NCI-H2171 treated with DMSO at 0.1 percent for 48 hours (cell line): ENCODE data around the gene ATP1B2.
"Not testable (repeated sequence)": the region's sequence is repeated elsewhere in the genome, so short reads cannot be mapped to it uniquely, and the experiment has no call there.

Experiments used
- DNase-seq: peaks from one replicate; lab custom pipeline; 2025; lab: John Stamatoyannopoulos, UW

Gene ATP1B2

GRCh38 chr17:7634384-7634783 is 16.3 kb upstream of the ATP1B2 start:
- no peak for DNase-seq

DNA sequence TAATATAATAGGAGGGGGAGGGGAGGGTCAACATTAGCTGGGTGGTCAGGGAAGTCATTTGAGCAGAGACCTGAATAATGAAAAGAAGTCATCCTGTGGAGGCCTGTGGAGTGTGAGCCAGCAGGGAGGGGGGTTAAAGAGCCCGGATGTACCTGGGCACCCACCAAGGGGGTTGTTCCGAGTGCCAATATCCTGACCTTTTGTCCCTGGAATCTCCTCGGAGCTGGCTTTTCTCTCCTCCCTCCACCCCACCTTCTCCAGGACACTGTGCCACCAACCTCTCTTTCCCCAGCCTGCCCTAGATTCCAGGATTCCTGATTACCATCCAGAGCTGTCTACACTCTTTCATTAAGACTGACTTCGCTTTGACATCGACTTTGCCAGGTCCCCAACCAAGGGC is 14.6 kb upstream of the ATP1B2 start:
- DNase-seq: no peak

- DNase-seq: no peak
These were observed 9.9 kb upstream of the ATP1B2 start for GRCh38 chr17:7640783-7641182.

GRCh38 chr17:7641635-7642034 is 9.1 kb upstream of the ATP1B2 start:
- DNase-seq: not testable (repeated sequence)

DNA sequence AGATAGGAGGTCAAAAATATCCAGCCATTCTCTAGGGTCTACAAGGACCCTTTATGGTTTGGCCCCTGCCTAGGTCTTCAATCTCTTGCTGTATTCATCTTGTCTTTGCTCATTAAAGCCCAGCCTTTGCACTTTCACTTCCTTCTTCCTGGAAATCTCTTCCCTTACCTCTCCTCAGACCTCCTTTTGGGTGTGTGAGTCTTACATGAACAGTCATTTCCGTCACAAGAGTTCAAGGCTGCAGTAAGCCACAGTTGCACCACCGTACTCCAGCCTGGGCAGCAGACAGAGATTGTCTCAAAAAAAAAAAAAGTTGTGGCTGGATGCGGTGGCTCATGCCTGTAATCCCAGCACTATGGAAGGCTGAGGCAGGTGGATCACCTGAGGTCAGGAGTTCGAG is 6.0 kb upstream of the ATP1B2 start:
- no peak for DNase-seq

GRCh38 chr17:7646457-7646856 is 4.3 kb upstream of the ATP1B2 start:
- no peak for DNase-seq

DNA sequence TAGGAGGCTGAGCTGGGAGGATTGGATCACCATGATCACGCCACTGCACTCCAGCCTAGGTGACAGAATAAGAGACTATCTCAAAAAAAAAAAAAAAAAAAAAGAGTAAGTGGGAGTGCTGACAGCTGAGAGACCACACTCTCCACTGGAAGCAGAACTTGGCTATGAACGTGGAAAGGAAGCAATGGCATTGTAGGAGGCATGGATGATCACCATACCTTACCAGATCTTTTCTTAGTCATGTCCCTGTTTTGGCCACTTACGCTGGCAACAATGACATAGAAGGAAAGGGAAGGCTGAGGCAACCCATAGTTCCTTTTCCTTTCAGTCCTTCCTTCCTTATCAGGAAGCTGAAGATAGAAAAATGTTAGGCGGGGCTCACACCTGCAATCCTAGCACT is 3.7 kb upstream of the ATP1B2 start:
- DNase-seq: no peak

- DNase-seq: no peak
These were observed 455 bp downstream of the ATP1B2 start for GRCh38 chr17:7651097-7651664.

- DNase-seq: no peak
These were observed 1.1 kb downstream of the ATP1B2 start for GRCh38 chr17:7651665-7652387.

- no peak for DNase-seq
These were observed 1.9 kb downstream of the ATP1B2 start for GRCh38 chr17:7652388-7653356.

- DNase-seq: peak; percentile 16
These were observed 4.3 kb downstream of the ATP1B2 start for GRCh38 chr17:7654832-7655540.

DNA sequence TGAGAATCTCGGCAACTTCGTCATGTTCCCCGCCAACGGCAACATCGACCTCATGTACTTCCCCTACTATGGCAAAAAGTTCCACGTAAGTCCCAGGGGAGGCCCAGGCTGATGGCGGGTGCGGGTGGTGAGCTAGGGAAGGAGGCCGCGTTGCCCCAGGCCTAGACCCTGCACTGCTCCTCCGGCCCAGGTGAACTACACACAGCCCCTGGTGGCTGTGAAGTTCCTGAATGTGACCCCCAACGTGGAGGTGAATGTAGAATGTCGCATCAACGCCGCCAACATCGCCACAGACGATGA is 4.8 kb downstream of the ATP1B2 start:
- DNase-seq: no peak

GRCh38 chr17:7656958-7657609 is 6.4 kb downstream of the ATP1B2 start:
- no peak for DNase-seq

- DNase-seq: peak; percentile 22
These were observed 17.1 kb downstream of the ATP1B2 start for GRCh38 chr17:7667656-7668406.

DNA sequence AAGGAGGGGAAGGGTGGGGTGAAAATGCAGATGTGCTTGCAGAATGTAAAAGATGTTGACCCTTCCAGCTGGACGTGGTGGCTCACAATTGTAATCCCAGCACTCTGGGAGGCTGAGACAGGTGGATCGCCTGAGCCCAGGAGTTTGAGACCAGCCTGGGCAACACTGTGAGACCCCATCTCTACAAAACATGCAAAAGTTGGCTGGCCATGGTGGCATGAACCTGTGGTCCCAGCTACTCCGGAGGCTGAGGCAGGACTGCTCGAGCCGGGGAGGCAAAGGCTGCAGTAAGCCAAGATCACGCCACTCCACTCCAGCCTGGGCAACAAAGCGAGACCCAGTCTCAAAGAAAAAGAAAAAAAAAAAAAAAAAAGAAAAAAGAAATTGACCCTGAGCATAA is 17.8 kb downstream of the ATP1B2 start:
- no peak for DNase-seq

DNA sequence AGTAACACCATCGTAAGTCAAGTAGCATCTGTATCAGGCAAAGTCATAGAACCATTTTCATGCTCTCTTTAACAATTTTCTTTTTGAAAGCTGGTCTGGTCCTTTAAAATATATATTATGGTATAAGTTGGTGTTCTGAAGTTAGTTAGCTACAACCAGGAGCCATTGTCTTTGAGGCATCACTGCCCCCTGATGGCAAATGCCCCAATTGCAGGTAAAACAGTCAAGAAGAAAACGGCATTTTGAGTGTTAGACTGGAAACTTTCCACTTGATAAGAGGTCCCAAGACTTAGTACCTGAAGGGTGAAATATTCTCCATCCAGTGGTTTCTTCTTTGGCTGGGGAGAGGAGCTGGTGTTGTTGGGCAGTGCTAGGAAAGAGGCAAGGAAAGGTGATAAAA is 22.5 kb downstream of the ATP1B2 start:
- DNase-seq: no peak

GRCh38 chr17:7674934-7675333 is 24.2 kb downstream of the ATP1B2 start:
- DNase-seq: no peak

- DNase-seq: no peak
These were observed 25.8 kb downstream of the ATP1B2 start for GRCh38 chr17:7676533-7676932.

GRCh38 chr17:7677388-7678067 is 26.8 kb downstream of the ATP1B2 start:
- no peak for DNase-seq

GRCh38 chr17:7684851-7685532 is 34.3 kb downstream of the ATP1B2 start:
- no peak for DNase-seq
